ENCODE data around the gene RXRB.

GRCh38 chr6:33168639-33169038, 31.8 kb downstream of the RXRB start:
- TF ChIP-seq CTCF (IDR thresholded peaks at IDR 0.05), result no peak
- no peak for TF ChIP-seq POLR2A (IDR thresholded peaks at IDR 0.05)
- TF ChIP-seq POLR2AphosphoS5 (IDR thresholded peaks at IDR 0.05), result no peak

Measured in sigmoid colon (tissue), 4 donors.